A549 treated with ZK216348 at 1 μM for 4 hours (cell line): ENCODE data around the gene ACSM4. TPM values are rescaled to one million over a fixed set of nuclear protein-coding genes. Genes with fewer than 3 reads are reported as not detected.

ENCODE experiments used
- total RNA-seq: library from RNA; stranded (reverse); fragments of 200-300 nt; extraction: Qiagen RNA extraction; gene quantifications from 5 replicates; pipeline ENCODE4 v1.2.3, GENCODE V29; 2022; ENCODE audit warnings: low read depth

Gene ACSM4, protein sequence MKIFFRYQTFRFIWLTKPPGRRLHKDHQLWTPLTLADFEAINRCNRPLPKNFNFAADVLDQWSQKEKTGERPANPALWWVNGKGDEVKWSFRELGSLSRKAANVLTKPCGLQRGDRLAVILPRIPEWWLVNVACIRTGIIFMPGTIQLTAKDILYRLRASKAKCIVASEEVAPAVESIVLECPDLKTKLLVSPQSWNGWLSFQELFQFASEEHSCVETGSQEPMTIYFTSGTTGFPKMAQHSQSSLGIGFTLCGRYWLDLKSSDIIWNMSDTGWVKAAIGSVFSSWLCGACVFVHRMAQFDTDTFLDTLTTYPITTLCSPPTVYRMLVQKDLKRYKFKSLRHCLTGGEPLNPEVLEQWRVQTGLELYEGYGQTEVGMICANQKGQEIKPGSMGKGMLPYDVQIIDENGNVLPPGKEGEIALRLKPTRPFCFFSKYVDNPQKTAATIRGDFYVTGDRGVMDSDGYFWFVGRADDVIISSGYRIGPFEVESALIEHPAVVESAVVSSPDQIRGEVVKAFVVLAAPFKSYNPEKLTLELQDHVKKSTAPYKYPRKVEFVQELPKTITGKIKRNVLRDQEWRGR
- not detected in 5 replicates for total RNA-seq

DNA sequence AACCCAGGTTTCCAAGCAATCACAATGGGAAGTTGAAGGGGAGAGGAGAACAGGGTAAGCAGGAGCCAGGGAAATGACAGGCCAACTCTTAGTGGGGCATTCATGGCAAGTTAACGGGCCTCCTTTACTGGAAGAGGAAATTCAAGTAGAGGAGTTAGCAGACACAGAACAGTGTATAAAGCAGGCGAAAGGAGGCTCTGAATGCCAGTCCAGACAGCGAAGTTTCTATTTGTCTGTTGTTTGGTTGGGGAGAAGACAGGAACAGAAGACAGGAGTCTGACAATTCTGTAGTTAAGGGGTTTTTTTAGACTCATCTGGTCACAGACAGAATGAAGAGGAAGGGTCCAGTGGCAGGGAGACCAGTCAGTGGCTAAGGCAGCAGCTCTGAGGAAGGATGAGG, at the start of gene ACSM4:
TSS of gene ACSM4 (plus strand) at position 301 of the 400 bp plus-strand sequence. CDS start 260 bp downstream, outside the sequence.

Other genes with a start within 250 kb of the ACSM4 start
- 38.6 to 58.9 TPM (median 42.6 TPM) in 5 replicates for gene C1S, start 243.4 kb upstream of the ACSM4 start, total RNA-seq
- gene C1R, start 211.6 kb upstream of the ACSM4 start, total RNA-seq: 26.6 to 41.9 TPM (median 28.4 TPM) in 5 replicates
- 7.9 to 15.6 TPM (median 10.6 TPM) in 5 replicates for gene C1RL, start 194.9 kb upstream of the ACSM4 start, total RNA-seq
- not detected in 5 replicates for gene RBP5, start 175.2 kb upstream of the ACSM4 start, total RNA-seq
- 11.0 to 19.0 TPM (median 16.0 TPM) in 5 replicates for gene CLSTN3, start 173.7 kb upstream of the ACSM4 start, total RNA-seq
- gene PEX5, start 114.4 kb upstream of the ACSM4 start, total RNA-seq: 22.0 to 33.0 TPM (median 30.7 TPM) in 5 replicates
- 0.16 to 0.51 TPM (median 0.20 TPM) in 5 replicates for gene CD163L1, start 140.1 kb downstream of the ACSM4 start, total RNA-seq
- not detected in 5 replicates for gene CD163, start 199.7 kb downstream of the ACSM4 start, total RNA-seq